WI38 (cell line): ENCODE measurements around the gene TSNAX.

Experiments
- H3K4me3 ChIP-seq: 2 replicates; pipeline ENCODE4 v1.5.1; 2011; ENCODE audit warnings: low read depth, mild to moderate bottlenecking, control low read depth, low read length
- TF ChIP-seq, protein P1 (sequence below): IDR thresholded peaks from 2 replicates; pipeline ENCODE4 v1.5.1; 2012; ENCODE audit warnings: low read depth, mild to moderate bottlenecking, control low read depth, low read length

Gene TSNAX

DNA sequence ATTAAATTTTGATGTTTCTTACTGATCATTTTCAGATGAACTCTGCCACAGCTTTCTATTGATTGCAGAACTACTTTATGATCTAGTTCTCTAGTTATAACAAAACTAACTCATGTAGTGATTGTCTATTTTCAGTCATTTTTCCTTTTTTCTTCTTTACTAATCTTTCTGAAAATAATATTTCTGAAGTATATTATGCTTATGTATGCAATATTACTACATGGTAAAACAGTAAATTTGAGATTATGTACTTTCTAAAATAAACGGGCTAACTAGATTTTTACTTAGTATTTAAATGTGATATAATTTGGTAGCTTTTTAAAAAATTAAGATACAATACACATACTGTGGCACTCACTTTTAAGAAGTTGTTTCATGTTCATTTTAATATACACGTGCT, 7.6 kb downstream of the TSNAX start:
- TF ChIP-seq, protein P1, sequence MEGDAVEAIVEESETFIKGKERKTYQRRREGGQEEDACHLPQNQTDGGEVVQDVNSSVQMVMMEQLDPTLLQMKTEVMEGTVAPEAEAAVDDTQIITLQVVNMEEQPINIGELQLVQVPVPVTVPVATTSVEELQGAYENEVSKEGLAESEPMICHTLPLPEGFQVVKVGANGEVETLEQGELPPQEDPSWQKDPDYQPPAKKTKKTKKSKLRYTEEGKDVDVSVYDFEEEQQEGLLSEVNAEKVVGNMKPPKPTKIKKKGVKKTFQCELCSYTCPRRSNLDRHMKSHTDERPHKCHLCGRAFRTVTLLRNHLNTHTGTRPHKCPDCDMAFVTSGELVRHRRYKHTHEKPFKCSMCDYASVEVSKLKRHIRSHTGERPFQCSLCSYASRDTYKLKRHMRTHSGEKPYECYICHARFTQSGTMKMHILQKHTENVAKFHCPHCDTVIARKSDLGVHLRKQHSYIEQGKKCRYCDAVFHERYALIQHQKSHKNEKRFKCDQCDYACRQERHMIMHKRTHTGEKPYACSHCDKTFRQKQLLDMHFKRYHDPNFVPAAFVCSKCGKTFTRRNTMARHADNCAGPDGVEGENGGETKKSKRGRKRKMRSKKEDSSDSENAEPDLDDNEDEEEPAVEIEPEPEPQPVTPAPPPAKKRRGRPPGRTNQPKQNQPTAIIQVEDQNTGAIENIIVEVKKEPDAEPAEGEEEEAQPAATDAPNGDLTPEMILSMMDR, result no peak
- no peak overlapping the region for H3K4me3 ChIP-seq

DNA sequence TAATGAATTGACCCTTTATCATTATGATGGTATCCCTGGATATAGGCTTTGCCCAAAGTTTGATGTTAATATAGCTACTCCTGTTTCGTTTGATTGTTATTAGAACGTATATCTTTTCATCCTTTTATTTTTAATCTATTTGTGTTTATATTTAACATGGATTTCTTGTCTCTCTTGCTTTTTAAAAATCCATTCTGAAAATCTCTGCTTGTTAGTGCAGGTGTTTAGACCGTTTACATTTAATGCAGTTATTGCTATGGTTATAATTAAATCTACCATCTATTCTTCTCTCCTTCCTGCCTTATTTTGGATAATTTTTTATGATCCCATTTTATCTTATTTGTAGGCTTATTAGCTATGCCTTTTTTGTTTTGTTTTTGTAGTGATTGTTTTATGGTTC, 12.4 kb downstream of the TSNAX start:
- TF ChIP-seq, protein P1, result no peak
- H3K4me3 ChIP-seq, result no peak overlapping the region

DNA sequence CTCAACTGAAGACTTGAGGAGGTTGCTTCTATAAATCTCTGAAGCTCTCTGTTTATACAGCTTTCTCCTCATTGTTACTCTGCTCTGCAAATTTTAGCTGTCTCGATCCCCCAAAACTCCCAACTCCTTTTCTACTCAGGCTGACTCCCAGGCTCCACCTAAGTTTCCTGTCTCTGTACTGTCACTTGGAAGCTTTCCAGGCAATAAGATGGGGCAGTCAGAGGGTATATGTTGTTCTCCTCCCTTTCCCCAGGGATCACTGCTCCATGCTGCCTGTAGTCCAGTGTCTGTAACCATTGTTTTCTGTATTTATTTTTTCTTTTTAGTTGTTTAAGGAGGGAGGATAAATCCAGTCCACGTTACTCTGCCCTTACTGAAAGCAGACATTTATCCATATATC, 13.4 kb downstream of the TSNAX start:
- H3K4me3 ChIP-seq, result no peak overlapping the region
- TF ChIP-seq, protein P1, result no peak

DNA sequence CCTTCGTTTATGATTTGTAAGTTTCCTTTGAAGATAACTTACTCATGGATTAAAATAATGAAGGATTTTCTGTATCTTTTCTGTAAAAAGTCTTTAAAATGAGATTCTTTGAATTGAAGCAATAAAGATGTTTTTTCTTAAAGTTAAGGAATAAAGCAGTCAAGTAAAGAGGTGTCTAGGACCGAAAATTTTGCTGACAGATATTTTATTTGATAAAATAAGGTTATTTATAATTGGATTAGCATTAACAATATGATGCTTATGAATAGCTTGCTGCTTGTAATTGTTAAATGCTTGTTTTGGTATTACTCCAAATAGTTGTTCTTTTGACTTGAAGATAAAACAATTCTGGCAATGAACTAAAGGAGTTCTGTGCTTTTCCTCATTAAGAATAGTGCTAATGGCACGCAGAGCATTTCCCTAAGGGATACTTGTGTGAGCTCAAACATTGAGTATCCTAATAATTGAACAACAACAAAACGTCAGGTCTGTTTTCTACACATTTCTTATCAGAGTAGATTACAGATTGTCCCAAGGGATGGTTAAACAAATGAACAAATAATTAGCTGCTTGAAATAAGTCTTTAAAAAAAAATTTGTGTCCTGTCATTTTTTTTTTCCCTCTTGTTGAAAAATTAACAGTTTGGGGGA, 16.6 kb downstream of the TSNAX start:
- no peak overlapping the region for H3K4me3 ChIP-seq

DNA sequence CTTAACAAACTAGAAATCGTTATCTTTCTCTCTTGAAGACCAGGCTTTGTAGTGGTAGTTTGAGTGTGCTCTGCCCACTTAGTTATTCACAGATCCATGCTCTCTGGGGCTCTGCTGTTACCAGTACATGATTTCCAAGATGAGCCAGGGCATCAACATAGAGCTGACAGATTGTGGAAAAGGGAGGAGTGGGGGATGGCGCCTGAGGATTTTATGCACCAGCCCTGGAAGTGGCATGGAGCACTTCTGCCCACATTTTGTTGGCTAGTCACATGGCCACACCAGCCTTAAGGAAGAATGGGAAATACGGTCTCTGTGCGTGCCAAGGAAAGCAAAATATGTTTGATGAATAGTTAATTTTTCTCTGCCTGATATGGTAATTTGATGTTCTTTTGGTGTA, 18.2 kb downstream of the TSNAX start:
- H3K4me3 ChIP-seq, result no peak overlapping the region
- TF ChIP-seq, protein P1, result no peak

More for the DNA sequence above, 16.6 kb downstream of the TSNAX start:
- TF ChIP-seq, protein P1, result no peak

DNA sequence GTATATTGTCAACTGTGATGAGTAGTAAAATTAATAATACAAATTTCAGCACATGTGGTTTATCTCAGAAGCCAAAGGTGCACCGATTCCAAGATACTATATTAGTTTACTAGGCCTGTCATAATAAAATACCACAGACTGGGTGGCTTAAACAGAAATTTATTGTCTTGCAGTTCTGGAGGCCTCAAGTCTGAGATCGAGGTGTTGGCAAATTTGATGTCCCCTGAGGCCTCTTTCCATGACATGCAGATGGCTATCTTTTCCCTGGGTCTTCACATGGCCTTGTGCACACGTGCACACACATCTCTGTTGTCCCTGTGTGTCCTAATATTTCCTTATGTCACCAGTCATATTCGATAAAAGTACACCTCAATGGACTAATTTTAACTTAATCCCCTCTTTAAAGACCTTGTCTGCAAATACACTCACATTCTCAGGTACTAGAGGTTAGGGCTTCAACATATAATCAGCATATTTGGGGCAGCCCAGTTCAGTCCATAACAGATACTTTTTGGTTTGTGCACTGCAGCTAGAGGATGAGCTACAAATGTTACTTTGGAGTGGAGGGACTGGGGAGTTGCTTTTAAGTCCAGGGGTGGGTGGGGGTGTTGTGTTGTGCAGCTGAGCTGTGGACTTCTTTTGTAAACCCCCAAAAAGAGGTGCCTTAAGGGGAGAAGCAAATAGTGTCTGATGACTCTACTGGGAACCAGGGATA, 21.4 kb downstream of the TSNAX start:
- TF ChIP-seq, protein P1, result no peak
- H3K4me3 ChIP-seq, result no peak overlapping the region

DNA sequence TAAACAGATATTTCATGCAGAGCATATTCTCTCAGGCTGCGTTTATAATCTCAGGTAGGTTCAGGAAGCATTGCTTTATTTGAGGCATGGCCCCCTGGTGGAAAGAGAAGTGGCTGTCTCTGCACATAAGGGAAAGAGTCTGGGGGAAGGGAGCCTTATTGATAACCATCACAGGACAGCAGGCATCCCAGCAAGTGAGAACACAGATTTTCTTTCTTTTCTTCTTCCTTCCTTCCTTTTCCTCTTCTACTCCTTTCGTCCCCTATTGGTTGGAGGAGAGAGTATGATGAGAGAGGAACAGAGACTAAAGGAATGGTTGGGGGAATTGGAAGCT, 21.9 kb downstream of the TSNAX start:
- no peak overlapping the region for H3K4me3 ChIP-seq
- TF ChIP-seq, protein P1, result peak; percentile 31; the same call in 1 of the 2 replicates
